HG03159 (cell line): ENCODE data around the gene EVI5L.
A peak's percentile ranks its signal among the peaks of the same experiment; 100 is the strongest.

Source experiments
- ATAC-seq: cut with Tn5 transposase; IDR thresholded peaks from one replicate; pipeline ENCODE4 v1.9.1; 2021; ENCODE audit warnings: mild to moderate bottlenecking, moderate library complexity; ENCODE audit not compliant: unreplicated experiment

EVI5L gene

GRCh38 chr19:7859831-7860713 is 30.1 kb downstream of the EVI5L start:
- ATAC-seq = no peak

- ATAC-seq = no peak
These were observed 30.9 kb downstream of the EVI5L start for GRCh38 chr19:7860714-7861618.

- no peak for ATAC-seq
These were observed 31.8 kb downstream of the EVI5L start for GRCh38 chr19:7861619-7862412.

- no peak for ATAC-seq
These were observed 32.5 kb downstream of the EVI5L start for GRCh38 chr19:7862413-7862951.

- no peak for ATAC-seq
These were observed 33.3 kb downstream of the EVI5L start for GRCh38 chr19:7863157-7863970.

GRCh38 chr19:7863971-7864689 is 34.1 kb downstream of the EVI5L start:
- no peak for ATAC-seq

- no peak for ATAC-seq
These were observed 34.7 kb downstream of the EVI5L start for GRCh38 chr19:7864690-7865074.

GRCh38 chr19:7865262-7865911 is 35.4 kb downstream of the EVI5L start:
- no peak for ATAC-seq

- no peak for ATAC-seq
These were observed 36.5 kb downstream of the EVI5L start for GRCh38 chr19:7866399-7867091.

GRCh38 chr19:7867092-7867844 is 37.2 kb downstream of the EVI5L start:
- ATAC-seq = no peak

GRCh38 chr19:7868326-7868670 is 38.3 kb downstream of the EVI5L start:
- ATAC-seq = no peak

GRCh38 chr19:7868671-7869452 is 38.8 kb downstream of the EVI5L start:
- peak; percentile 54 for ATAC-seq

GRCh38 chr19:7869453-7869909 is 39.5 kb downstream of the EVI5L start:
- peak; percentile 50 for ATAC-seq

GRCh38 chr19:7869910-7870511 is 40.0 kb downstream of the EVI5L start:
- no peak for ATAC-seq

- no peak for ATAC-seq
These were observed 40.8 kb downstream of the EVI5L start for GRCh38 chr19:7870571-7871436.
